ENCODE data around the gene FBXO42. TPM values are rescaled to one million over a fixed set of nuclear protein-coding genes. Genes with fewer than 3 reads are reported as not detected.
A peak's percentile ranks its signal among the peaks of the same experiment; 100 is the strongest.

FBXO42 gene
- total and polyA plus RNA-seq, 2 of the 8 experiments (the other 6 are each of a cell fraction or from before 2014, with no cell fraction given), result 15.1 to 17.0 TPM

- Histone ChIP-seq H4K91ac (replicated peaks; ENCODE audit: insufficient read length, low read length) (peak overlapping the region; percentile 87), H2BK120ac (replicated peaks; ENCODE audit: low read depth, low read length) (no peak overlapping the region), H3K14ac (ENCODE audit: insufficient read length) (peak overlapping the region; percentile 6), H2BK20ac (ENCODE audit: low read length) (peak overlapping the region; percentile 24), H3K4me2 (ENCODE audit: insufficient read depth in 1 of 2, low read depth in 2 of 2, low read length in 2 of 2) (peak overlapping the region; percentile 83 to 89), H4K20me1 (replicated peaks in 1 of 2; ENCODE audit: control insufficient read depth in 1 of 2, insufficient read depth in 2 of 2, low read length in 2 of 2) (peaks cover 0 to 2% of the 10 kb centered on the region in 2 experiments), H3K23ac (ENCODE audit: insufficient read length) (no peak overlapping the region), H3K27me3 (replicated peaks in 1 of 4; ENCODE audit: control insufficient read depth in 3 of 4, extremely low read depth in 1 of 4, insufficient read depth in 3 of 4, low read length in 3 of 4) (peaks cover 0 to 5% (median 4%) of the 10 kb centered on the region in 4 experiments; a peak in 5 of 7 replicates), H3K4me1 (replicated peaks in 1 of 4; ENCODE audit: control insufficient read depth in 3 of 4, insufficient read depth in 4 of 4, low read length in 3 of 4) (peaks cover 10 to 48% (median 32%) of the 10 kb centered on the region in 4 experiments), H3K9me3 (ENCODE audit: insufficient read depth in 2 of 2, low read depth in 1 of 2, low read length in 1 of 2) (no peaks in the 10 kb centered on the region), H2BK15ac (ENCODE audit: low read length) (peak overlapping the region; percentile 82; the same call in 1 of the 2 replicates), H2BK5ac (ENCODE audit: low read depth, low read length) (peak overlapping the region; percentile 93), H3K9ac (replicated peaks in 1 of 4; ENCODE audit: extremely low read depth in 1 of 4, low read depth in 3 of 4, low read length in 3 of 4) (peak overlapping the region; percentile 75 to 83 (median 81)), H2AFZ (ENCODE audit: low read length) (no peak overlapping the region), H3K79me2 (ENCODE audit: control insufficient read depth in 1 of 2, insufficient read depth in 2 of 2, low read length in 2 of 2) (peaks cover 5 to 33% of the 10 kb centered on the region in 2 experiments; a peak in 3 of 4 replicates), H3K56ac (replicated peaks; ENCODE audit: insufficient read length, low read depth, low read length) (no peak overlapping the region), H2AK5ac (ENCODE audit: low read depth, low read length) (peak overlapping the region; percentile 91; the same call in 1 of the 2 replicates), H4K8ac (ENCODE audit: extremely low read depth, insufficient read depth, low read length) (no peak overlapping the region), H2BK12ac (ENCODE audit: low read depth, low read length) (peak overlapping the region; percentile 30; the same call in 1 of the 2 replicates), H3K23me2 (ENCODE audit: low read depth, low read length) (peaks cover 25% of the 10 kb centered on the region), H3K27ac (ENCODE audit: low read depth, low read length) (peak overlapping the region; percentile 86), H3K4me3 (ENCODE audit: extremely low read depth in 1 of 4, insufficient read depth in 2 of 4, low read depth in 3 of 4, low read length in 4 of 4) (peak overlapping the region; percentile 57 to 75 (median 64)), H3K36me3 (ENCODE audit: control insufficient read depth in 2 of 4, insufficient read depth in 4 of 4, low read length in 3 of 4) (no peaks in the 10 kb centered on the region), H3K79me1 (ENCODE audit: low read depth, low read length) (peaks cover 10% of the 10 kb centered on the region), H3K4ac (replicated peaks; ENCODE audit: insufficient read length, low read depth, low read length) (peak overlapping the region; percentile 16), H4K5ac (ENCODE audit: insufficient read length, low read depth, low read length) (peak overlapping the region; percentile 79), H3K18ac (ENCODE audit: extremely low read depth, low read length) (peak overlapping the region; percentile 100)
- ChIA-PET POLR2A (ENCODE audit: partially characterized antibody) (interaction anchor here (0.8 to 3.5 kb wide), 15 partner anchors 9 to 148 kb away, joined by 3 to 32 read pairs (median 4); no protein-coding TSS in a partner anchor), CTCF (ENCODE audit: partially characterized antibody) (interaction anchor here (0.8 to 3.0 kb wide), 13 partner anchors 9 to 228 kb away, joined by 3 to 16 read pairs (median 4); partner anchors contain the start of gene NECAP2)
- no peak for DNase-seq (ENCODE audit: low read depth in 1 of 2, low spot score in 2 of 2)
- FAIRE-seq, result no peak
- 56% methylated on average over 6 of the region's 6 CpGs; no CpG with 5 or more reads in 1 of the 2 experiments for WGBS, 2 experiments (ENCODE audit: extremely low coverage in 1 of 2, insufficient coverage in 1 of 2, insufficient read length in 1 of 2, insufficient replicate concordance in 2 of 2, low coverage in 1 of 2, low lambda C conversion rate in 2 of 2, missing lambda C conversion rate in 1 of 2)
- TF ChIP-seq CBX8 (IDR thresholded peaks at IDR 0.05; ENCODE audit: borderline replicate concordance, low read depth, low read length) (no peak), TCF12 (IDR thresholded peaks at IDR 0.05; ENCODE audit: low read depth, low read length) (no peak), MAFK (IDR thresholded peaks at IDR 0.05; ENCODE audit: low read depth, low read length) (no peak), KDM1A (IDR thresholded peaks at IDR 0.05; ENCODE audit: borderline replicate concordance, low read length) (peak; percentile 77), NRF1 (IDR thresholded peaks at IDR 0.05; ENCODE audit: low read depth, low read length) (no peak)
Observed at GRCh38 chr1:16211824-16212223, 140.5 kb downstream of the FBXO42 start.
